GM12873 (cell line): ENCODE measurements around the gene ADAMTS2.

Source experiments
- CTCF ChIP-seq: IDR thresholded peaks from 2 replicates; pipeline ENCODE4 v1.5.1; 2012; ENCODE audit warnings: low read depth, mild to moderate bottlenecking, moderate library complexity, low read length, control low read depth; ENCODE audit not compliant: insufficient read depth; ENCODE audit errors: missing control alignments

Gene ADAMTS2

DNA sequence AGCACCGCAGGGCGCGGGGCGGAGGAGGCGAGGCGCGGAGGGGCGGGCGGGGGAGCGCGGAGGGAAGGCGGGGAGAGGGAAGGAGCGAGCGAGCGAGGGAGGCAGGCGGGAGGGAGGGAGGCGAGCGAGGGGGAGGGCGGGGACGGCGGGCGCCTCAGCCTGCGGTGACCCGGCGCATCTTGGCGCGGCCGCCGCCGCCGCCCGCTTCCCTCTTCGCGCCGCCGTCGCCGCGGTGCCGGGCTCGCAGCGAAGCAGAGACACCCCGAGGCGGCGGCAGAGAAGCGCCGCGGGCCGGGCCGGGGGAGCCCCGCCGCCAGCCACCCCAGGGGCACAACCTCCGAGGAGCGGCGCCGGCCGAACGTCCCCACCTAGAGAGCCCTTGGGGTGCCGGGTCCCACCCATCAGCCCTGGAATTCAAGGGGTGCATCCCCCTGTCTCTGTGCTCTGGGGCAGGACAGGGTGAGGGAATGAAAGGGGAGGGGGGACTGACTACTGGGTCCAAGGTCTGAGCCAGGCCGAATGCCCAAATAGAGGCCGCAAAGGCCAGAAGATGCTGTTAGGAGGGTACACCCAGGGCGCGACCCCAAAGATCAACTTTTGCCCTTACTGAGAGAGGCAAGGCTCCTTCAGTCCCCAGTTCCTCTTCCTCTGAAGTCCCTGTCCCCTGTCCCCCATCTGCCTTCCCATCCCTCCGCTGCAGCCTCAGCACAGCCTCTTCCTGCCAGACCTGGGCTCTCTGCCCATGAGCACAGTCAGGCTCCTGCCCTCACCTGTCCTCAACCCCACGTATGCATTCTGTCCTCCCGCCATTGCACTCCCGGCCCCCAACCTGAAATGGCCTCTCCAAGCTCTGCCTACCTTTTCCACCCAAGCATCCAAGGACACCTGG, at the start of gene ADAMTS2:
ADAMTS2 (minus strand) TSS at position 29 of the 889 bp plus-strand sequence. CDS start 133 bp downstream, outside the sequence.
- TF ChIP-seq CTCF: no peak

DNA sequence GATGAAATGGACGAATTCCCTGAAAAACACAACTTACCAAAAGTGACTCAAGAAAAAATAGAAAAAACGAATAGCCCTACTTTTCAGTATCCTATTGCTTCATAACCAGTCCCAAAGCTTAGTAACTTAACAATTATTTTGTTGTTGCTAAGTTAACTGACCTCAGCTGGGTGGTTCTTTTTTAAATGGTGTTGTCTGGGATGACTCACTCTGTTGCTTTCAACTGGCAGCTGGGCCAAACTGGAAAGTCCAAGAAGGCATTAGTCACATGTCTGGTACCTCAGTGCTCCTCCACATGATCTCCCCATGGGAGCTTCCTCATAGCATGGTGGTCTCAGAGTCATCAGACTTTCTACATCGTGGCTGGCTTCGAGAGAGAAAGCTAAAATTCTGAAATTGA, 47.8 kb upstream of the ADAMTS2 start:
- TF ChIP-seq CTCF: no peak

GRCh38 chr5:179387151-179388110, 42.2 kb upstream of the ADAMTS2 start:
- no peak for TF ChIP-seq CTCF

DNA sequence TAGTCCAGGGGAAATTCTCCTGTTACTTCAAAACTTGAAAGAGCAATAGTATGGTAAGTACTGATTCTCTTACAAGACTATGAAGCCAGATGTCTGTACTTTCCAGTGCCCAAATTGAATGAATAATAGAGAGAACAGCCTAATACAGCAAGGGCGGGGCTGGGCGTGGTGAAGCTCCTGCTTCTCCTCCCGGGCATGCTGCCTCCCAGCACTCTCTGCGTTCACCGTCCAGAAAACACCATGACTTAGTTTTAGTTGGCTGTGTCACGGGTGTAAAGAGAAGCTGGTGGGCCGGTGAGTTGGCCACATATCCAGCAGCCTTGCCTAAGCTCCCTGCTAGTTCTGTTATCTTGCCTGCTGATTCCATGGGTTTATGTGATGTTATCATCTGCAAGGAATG, 40.7 kb upstream of the ADAMTS2 start:
- TF ChIP-seq CTCF: no peak

GRCh38 chr5:179382486-179382885, 37.2 kb upstream of the ADAMTS2 start:
- no peak for TF ChIP-seq CTCF

GRCh38 chr5:179381691-179382090, 36.4 kb upstream of the ADAMTS2 start:
- no peak for TF ChIP-seq CTCF
